Measurements from ENCODE around the gene NKAIN4. TPM values are rescaled to one million over a fixed set of nuclear protein-coding genes. Genes with fewer than 3 reads are reported as not detected.

Gene NKAIN4
- total RNA-seq, 1 experiment from 2014 or later: not detected

DNA sequence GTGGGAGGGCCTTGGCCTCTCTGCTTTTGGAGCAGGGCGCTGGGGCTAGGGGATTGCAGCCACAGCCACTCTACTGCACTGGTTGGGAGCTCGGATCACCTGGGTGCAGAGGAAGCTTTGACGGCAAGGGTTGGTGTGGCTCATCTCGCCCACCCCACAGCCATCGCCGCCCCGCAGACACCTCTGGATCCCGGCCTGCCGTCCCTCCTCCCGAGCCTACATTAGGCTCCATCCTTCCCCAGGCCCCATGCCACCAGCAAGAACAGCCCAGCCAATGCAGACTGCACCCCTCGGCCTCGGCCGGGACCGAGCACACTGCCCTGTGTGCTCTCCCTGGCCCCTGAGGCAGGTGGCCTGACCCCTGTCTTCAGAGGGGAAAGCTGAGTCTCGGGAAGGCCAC lies 6.3 kb upstream of the NKAIN4 start:
- Histone ChIP-seq H2AFZ (no peak overlapping the region), H3K79me2 (ENCODE audit: low read depth) (no peaks in the 10 kb centered on the region), H3K4me2 (no peak overlapping the region), H3K4me1 (replicated peaks; ENCODE audit: insufficient read depth) (no peaks in the 10 kb centered on the region), H3K27me3 (ENCODE audit: insufficient read depth, low read depth) (peaks cover 98% of the 10 kb centered on the region), H3F3A (ENCODE audit: insufficient read depth, low read depth) (no peaks in the 10 kb centered on the region), H4K20me1 (ENCODE audit: insufficient read depth) (no peaks in the 10 kb centered on the region), H3K9me2 (ENCODE audit: insufficient read depth) (no peaks in the 10 kb centered on the region), H3K9me3 (ENCODE audit: insufficient read depth, low read depth) (no peaks in the 10 kb centered on the region), H3K36me3 (ENCODE audit: low read depth) (no peaks in the 10 kb centered on the region), H3K4me3 (no peak overlapping the region), H3K27ac (no peak overlapping the region)
- no TSS peak for BruUV-seq (replicated peaks)
- ChIA-PET CTCF (no interaction called here), POLR2A (ENCODE audit: unreplicated experiment) (no interaction called here)
- no peak for DNase-seq
- intact Hi-C loops (cut with micrococcal nuclease; ENCODE audit: unreplicated experiment): no loop called here
- TF ChIP-seq EZH2 (IDR thresholded peaks at IDR 0.05; ENCODE audit: low read depth): no peak
- TF ChIP-seq, protein P1, sequence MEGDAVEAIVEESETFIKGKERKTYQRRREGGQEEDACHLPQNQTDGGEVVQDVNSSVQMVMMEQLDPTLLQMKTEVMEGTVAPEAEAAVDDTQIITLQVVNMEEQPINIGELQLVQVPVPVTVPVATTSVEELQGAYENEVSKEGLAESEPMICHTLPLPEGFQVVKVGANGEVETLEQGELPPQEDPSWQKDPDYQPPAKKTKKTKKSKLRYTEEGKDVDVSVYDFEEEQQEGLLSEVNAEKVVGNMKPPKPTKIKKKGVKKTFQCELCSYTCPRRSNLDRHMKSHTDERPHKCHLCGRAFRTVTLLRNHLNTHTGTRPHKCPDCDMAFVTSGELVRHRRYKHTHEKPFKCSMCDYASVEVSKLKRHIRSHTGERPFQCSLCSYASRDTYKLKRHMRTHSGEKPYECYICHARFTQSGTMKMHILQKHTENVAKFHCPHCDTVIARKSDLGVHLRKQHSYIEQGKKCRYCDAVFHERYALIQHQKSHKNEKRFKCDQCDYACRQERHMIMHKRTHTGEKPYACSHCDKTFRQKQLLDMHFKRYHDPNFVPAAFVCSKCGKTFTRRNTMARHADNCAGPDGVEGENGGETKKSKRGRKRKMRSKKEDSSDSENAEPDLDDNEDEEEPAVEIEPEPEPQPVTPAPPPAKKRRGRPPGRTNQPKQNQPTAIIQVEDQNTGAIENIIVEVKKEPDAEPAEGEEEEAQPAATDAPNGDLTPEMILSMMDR (conservative IDR thresholded peaks at IDR 0.05): no peak

DNA sequence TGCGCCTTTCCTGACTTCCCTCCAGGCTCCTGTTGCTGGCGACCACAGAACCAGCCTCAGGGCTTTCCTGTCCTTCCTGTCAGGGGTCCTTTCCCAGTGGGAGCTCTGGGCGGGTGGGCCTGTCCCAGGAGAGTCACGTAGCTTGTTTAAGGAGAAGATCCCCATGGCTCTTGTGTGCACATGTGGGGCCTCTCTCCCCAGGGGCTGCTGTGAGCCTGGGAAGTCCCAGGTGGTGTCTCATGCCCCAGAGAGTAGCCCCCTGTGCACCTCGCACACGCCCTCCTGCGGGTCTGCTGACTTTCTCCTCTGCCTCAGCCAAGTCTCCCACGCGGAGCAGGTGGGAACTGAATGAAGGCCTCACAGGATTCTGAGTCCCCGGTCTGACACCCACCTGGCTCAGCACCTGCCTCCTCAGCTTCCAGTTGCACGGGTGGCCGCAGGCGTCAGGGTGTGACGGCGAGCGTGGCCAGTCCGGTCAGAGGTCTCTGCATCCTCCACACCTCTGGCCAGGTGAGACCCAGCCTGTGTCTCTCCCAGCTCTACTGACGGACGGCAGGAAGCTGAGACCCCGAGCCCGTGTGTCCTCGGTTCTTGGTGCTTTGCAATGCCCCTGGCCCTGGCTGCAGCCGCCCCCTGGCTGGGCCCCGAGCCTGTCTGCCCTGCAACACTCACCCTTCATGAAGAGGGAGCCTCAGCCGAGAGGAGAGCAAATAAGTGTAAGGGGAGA lies 5.6 kb upstream of the NKAIN4 start:
- H4K20me1 ChIP-seq (ENCODE audit: insufficient read depth): no peaks in the 10 kb centered on the region
- intact Hi-C loops (cut with micrococcal nuclease; ENCODE audit: unreplicated experiment): no loop called here
- no peaks in the 10 kb centered on the region for H3F3A ChIP-seq (ENCODE audit: insufficient read depth, low read depth)
- H3K9me2 ChIP-seq (ENCODE audit: insufficient read depth): no peaks in the 10 kb centered on the region
- no peak for DNase-seq
- no peaks in the 10 kb centered on the region for H3K4me1 ChIP-seq (replicated peaks; ENCODE audit: insufficient read depth)
- BruUV-seq (replicated peaks): no TSS peak
- H3K9me3 ChIP-seq (ENCODE audit: insufficient read depth, low read depth): no peaks in the 10 kb centered on the region
- H3K4me2 ChIP-seq: no peak overlapping the region
- no peaks in the 10 kb centered on the region for H3K79me2 ChIP-seq (ENCODE audit: low read depth)
- H2AFZ ChIP-seq: no peak overlapping the region
- TF ChIP-seq, protein P1 (conservative IDR thresholded peaks at IDR 0.05): no peak
- TF ChIP-seq EZH2 (IDR thresholded peaks at IDR 0.05; ENCODE audit: low read depth): no peak
- ChIA-PET POLR2A (ENCODE audit: unreplicated experiment) (no interaction called here), CTCF (no interaction called here)
- H3K27ac ChIP-seq: no peak overlapping the region
- H3K36me3 ChIP-seq (ENCODE audit: low read depth): no peaks in the 10 kb centered on the region
- no peak overlapping the region for H3K4me3 ChIP-seq
- H3K27me3 ChIP-seq (ENCODE audit: insufficient read depth, low read depth): peaks cover 98% of the 10 kb centered on the region

DNA sequence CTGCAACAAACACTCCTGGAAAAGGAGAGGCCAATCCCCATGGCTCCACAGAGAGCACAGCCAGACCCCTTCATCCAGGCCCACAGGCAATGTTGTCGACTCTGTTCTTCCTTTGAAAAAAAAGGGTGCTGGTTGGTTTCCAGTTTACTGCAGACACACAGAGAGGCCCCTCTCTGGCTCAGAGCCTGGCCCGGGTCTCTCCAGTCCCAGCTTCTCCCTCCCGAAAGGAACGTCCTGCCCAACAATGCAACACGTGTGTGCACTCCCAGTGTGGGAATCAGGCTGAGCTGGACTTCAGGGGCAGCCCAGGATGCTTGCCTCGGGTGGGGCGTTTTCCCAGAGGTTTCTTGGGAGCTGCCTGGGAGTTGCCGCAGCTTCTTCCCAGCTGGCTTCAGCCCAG lies 4.5 kb upstream of the NKAIN4 start:
- ChIA-PET CTCF (no interaction called here), POLR2A (ENCODE audit: unreplicated experiment) (no interaction called here)
- peaks cover 91% of the 10 kb centered on the region for H3K27me3 ChIP-seq (ENCODE audit: insufficient read depth, low read depth)
- H3K9me3 ChIP-seq (ENCODE audit: insufficient read depth, low read depth): no peaks in the 10 kb centered on the region
- no peaks in the 10 kb centered on the region for H3K36me3 ChIP-seq (ENCODE audit: low read depth)
- H2AFZ ChIP-seq: no peak overlapping the region
- H4K20me1 ChIP-seq (ENCODE audit: insufficient read depth): no peaks in the 10 kb centered on the region
- BruUV-seq (replicated peaks): no TSS peak
- H3K79me2 ChIP-seq (ENCODE audit: low read depth): no peaks in the 10 kb centered on the region
- intact Hi-C loops (cut with micrococcal nuclease; ENCODE audit: unreplicated experiment): no loop called here
- no peak overlapping the region for H3K27ac ChIP-seq
- no peak overlapping the region for H3K4me3 ChIP-seq
- H3K4me1 ChIP-seq (replicated peaks; ENCODE audit: insufficient read depth): no peaks in the 10 kb centered on the region
- no peaks in the 10 kb centered on the region for H3K9me2 ChIP-seq (ENCODE audit: insufficient read depth)
- DNase-seq: no peak
- H3F3A ChIP-seq (ENCODE audit: insufficient read depth, low read depth): no peaks in the 10 kb centered on the region
- no peak overlapping the region for H3K4me2 ChIP-seq
- TF ChIP-seq EZH2 (IDR thresholded peaks at IDR 0.05; ENCODE audit: low read depth): no peak
- TF ChIP-seq, protein P1 (conservative IDR thresholded peaks at IDR 0.05): no peak

Data from PC-9 (cell line).